Stimulated activated CD4-positive, alpha-beta T cell treated with anti-CD3 and anti-CD28 coated beads, Interleukin-4, amount 100 ng/mL, for 4 hours (primary cell): Measurements from ENCODE around the gene ZBTB33.

ENCODE experiments used
- DNase-seq, 2 experiments: peaks; one replicate each; pipeline ENCODE4 v3.0.0-alpha.2; 2020

The ZBTB33 gene, protein sequence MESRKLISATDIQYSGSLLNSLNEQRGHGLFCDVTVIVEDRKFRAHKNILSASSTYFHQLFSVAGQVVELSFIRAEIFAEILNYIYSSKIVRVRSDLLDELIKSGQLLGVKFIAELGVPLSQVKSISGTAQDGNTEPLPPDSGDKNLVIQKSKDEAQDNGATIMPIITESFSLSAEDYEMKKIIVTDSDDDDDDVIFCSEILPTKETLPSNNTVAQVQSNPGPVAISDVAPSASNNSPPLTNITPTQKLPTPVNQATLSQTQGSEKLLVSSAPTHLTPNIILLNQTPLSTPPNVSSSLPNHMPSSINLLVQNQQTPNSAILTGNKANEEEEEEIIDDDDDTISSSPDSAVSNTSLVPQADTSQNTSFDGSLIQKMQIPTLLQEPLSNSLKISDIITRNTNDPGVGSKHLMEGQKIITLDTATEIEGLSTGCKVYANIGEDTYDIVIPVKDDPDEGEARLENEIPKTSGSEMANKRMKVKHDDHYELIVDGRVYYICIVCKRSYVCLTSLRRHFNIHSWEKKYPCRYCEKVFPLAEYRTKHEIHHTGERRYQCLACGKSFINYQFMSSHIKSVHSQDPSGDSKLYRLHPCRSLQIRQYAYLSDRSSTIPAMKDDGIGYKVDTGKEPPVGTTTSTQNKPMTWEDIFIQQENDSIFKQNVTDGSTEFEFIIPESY

DNA sequence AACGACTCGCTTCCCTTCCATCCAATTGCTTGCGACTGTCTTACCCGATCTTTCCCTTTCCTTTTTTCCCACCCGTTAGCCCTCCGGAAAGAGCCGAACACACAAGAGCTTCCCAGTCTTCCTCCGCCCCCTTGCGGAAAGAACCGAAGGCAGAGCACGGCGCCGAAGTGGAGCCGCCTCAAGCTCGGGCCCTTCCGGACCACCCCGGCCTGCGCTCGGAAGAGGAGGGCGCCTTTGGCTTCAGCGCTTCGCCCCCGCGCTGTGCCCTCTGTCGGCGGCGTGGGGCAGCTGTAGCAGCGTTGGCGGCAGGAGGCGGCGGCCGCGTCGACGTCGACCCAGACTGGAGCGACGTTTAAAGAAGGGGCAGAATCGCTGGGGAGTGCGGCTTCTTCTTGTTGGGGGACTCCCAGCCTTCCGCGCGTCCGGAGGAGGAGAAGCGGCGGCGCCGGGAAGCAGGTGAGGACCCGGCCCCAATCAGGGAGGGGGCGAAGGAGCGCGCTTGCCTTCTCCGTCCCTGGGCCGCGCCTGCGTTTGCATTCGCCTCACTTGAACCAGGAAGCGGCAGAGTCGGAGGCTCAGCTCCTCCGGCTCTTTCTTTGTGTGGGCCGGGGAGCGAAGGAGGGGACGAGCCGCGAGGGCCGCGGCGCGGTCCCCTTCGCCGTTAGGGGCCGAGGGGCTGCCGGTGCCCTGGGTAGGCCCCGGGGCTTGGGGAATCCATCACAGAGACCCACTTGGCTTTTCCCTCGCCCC lies at the start of gene ZBTB33:
Gene ZBTB33 (plus strand): TSS at position 291 of the 750 bp plus-strand sequence. CDS start 2,604 bp downstream, outside the sequence.
- DNase-seq, result peak; percentile 77 to 83

DNA sequence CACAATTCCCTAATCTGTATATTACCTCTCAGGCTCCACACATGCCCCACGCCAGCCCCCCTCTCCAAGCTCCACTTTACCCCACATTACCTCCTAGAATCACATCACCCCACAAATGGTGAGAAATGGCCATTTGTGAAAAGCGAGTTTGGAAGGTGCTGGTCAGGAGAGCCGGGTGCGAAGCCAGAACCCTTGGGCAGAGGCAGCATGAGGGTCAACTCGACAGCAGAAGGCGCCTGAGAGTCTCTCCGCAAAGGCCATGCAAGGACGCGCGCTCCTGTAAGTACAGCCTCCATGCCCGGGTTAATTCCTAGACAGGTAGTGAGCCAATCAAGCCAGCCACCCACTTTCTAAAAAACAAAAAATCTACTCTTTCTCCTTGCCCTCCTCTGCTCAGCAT lies 49.8 kb upstream of the ZBTB33 start:
- DNase-seq, result no peak

DNA sequence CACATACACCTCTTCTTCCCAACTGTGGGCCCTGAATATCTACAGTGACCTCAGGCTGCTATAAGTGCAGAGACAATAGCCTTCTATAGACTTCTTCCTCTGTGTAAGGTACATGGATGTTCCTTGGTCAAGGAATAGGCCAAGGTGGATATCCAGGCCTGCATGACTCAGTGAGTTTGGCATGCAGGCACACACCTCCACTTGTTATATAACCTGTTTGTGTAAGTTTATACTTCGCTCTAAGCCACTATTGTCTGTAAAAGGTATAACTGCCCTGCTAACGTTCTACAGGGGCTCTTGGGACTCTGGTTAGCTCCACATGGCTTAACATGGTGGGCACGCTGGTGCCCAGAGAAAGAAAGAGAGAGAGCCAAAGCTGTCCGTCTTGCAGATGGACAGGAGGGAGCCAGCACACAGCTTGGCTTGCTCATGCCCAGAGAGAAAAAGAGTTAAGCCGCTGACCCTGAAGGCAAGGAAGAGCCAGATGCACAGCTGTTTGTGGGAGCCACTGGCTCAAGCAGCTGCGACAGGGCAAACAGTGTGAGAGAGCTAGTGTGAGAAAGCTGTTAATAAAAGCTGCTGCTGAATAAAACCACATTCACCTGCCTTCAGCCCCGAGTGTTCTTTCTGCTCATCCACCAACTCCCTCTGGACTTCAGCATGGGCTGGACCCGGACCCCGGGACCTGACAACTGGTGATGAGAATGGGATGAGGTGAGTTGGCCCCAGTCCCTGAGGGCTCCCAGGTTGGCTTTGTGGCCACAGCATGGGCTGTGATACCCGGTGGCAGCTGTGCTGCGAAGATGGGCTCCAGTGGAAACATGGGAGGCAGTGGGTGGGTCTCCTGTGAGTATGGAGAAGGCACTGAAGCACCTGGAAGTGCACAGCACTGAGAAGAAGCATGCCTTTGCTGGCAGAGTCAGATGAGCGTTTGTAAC lies 44.5 kb upstream of the ZBTB33 start:
- DNase-seq, result no peak

DNA sequence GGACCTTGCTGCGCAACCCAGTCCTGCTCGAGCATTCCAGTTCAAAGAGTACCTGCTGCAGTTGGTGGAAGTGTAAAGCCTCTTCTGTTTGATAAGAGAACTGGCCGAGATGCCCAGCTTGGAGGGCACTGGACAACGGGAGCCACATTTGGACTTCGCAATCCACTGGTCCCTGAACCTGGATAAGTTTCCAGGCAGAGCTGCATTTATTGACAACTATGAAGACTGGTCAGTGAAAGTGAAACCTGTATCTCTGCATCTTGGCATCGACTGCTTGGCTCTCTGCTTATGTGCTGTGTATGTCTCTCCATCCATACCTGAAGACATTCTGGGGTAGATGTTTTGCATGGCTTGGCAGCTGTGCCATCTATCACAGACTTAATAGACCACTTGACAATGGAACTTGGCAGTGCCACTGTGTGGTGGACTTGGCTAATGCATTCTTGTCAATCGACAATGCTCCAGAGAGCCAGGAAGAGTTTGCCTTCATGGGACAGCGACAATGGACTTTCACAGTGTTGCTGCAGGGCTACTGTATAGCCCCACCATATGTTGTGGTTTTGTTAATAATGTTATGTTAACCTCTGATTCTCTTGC lies 43.5 kb upstream of the ZBTB33 start:
- no peak for DNase-seq

DNA sequence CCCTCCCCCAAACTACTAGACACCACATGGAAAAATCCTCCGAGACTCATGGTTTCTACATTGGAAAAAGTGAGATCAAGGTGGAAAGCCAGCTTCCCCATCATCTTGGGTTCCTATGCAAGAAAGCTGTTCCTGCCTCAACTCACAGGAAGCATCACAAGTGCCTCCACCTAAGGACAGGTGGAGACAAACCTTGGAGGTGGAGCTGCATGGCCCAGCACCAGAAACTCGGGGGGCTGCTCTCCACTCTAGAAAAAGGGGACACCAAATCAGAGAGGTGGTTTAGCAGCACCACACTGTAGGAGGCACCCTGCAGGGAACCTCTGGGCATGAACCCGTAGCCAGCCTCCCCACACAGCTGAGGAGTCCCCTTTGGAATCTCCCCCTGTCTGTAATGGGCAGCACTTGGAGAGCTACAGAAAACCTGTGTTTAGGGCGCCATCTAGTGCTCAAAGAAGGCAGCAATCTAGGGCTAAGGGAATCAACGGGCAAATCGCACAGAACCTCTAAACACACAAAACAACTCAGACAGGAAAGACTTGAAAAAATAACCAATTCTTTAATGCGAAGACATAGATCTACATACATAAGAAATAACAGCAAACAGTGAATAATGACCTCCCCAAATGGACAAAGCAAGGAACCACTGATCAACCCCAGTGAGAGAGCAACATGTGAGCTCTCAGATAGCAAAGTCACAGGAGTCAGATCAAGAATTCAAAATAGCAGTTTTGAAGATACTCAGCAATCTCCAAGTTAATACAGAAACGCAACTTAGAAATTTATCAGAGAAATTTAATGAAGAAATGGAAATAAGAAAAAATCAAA lies 37.0 kb upstream of the ZBTB33 start:
- peak; percentile 37 to 43 for DNase-seq

DNA sequence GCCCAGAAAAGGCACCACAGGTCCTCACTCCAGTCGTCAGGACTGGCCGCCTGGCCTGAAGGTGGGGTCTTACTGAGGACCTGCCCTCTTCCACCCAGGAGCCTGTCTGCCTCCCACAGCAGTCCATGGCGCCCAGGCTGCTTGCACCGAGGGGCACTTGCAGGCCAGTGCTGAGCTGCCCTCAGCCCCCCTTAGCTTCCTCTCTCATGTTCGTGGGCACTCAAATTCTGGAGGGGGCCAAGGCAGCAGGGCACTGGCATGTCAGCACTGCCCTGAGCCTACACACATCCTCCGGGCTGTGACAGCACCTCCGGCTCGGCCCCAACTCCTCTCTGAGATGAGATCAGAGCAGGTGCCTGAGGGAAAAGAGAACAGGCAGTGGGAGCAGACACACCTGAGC lies 27.2 kb upstream of the ZBTB33 start:
- DNase-seq, result no peak

DNA sequence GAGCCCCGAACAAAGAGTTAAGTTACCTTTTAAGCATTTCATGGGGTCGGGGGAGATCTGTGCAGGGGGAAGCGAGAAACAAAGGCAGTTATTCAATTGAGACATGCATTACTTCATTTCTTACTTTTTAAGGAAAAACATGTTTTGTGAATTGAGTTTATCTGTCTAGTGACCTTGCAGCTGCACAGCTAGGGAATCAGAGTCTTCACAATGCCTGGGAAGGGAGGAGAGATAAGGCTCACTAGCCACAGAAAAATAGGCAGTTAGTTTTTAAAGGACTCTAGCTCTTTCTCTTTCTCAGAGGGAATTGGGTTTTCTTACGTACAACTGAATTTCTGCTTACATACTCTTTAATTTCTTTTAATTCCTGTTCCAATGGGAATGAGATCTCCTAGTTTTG lies 26.2 kb upstream of the ZBTB33 start:
- no peak for DNase-seq

DNA sequence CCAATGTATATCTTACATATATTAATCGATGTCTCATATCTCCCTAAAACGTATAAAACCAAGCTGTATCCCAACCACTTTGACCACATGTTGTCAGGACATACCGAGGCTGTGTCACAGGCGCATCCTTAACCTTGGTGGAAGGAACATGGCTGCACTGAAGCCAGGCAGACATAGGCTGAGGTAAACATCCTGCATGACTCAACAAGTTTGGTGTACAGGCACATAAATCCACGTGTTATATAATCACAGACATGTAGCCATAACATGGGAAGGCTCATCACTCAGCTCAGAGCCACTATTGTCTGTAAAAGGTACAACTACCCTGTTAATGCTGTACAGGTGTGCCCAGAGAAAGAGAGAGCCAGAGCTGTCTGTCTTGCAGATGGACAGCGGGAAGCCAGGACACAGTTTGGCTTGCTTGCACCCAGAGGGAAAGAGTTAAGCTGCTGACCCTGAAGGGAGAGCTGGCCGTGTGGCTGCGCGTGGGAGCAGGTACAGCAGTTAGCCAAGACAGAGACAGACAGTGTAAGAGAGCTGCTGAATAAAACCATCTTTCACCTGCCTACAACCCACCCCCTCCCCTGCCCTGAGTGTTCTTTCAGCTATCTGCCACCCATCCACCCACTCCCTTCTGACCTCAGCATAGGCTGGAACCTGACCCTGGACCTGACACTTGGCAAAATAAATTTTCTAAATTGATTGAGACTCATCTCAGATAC lies 22.3 kb upstream of the ZBTB33 start:
- DNase-seq, result no peak

DNA sequence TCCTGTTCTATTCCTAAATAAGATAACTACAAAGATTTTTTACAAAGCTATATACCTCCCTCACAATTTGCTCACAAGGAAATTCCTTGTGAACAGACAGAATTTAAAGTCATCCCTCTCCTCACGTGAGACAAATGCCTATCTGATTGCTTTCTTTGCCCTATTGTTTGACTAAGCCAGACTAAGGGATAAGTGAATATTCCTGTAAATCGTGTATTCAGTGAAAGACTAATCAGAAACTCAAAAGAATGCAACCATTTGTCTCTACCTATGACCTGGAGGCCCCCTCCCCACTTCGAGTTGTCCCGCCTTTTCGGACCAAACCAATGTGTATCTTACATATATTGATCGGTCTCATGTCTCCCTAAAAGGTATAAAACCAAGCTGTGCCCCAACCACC lies 15.3 kb upstream of the ZBTB33 start:
- no peak for DNase-seq

DNA sequence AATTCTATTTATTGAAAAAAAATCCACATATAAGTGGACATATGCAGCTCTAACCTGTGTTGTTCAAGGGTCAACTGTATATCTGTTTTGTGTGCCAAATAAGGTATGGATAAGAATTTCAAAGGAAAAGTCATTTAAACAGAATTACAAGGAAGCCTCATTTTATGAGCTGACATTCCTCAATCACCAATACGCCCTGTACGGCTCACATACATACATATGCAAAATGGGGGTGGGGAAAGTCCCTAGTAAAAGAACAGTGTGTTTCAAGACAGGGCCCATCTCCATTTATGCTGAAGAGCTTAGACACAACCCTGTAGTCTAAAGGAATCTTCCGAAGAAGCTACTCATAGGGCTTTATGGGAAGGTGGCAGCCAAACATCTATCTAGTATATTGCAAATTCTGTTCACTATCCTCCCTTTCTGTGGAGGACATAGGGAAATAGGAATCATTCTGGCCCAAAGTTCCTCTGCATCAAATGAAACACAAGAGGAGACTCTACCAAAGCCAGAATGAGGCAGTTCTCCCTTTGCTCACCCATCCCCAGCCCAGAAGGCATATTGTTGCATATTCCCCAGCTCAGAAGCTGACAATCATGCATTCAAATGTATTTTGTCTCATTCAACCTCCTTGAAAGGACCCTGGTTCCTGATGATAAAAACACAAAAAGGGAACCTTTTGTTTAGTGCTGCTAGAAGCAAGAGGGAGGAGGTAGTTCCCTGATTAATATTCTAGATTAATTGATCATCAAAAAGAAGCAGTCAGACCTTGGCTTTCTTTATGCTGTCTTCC lies 13.7 kb upstream of the ZBTB33 start:
- DNase-seq, result no peak

DNA sequence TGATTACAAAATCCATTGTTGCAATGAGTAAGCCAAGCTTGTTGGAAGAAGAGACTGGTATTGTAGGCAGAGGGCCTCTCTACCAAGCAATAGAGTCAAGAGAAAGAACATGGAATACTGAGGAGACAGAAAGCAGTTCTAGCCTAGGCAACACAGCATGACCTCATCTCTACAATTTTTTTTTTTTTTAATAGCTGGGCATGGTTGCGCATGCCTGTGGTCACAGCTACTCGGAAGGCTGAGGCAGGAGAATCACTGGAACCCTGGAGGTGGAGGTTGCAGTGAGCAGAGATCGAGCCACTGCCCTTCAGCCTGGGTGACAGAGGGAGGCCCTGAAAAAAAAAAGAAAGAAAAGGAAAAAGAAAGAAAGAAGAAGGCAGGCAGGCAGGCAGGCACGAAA lies 11.7 kb upstream of the ZBTB33 start:
- DNase-seq, result no peak

DNA sequence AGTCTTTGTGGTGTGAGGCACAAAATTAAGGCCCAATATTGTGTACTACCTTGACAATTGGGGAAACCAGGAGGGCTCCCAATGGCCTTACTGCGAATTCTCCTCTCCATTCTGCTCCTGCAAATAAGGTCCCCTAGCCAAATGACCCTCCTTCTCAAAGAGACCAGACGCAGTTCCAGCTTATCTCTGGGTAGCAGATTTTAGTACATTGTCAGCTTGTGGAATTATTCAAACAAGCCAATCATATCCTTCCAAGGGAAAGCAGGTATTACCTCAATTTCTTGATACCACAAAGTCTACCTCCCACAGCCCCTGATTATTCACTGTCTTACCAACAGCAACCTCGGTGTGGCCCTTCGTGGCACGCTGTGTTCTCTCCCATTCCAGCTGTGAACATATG lies 7.8 kb upstream of the ZBTB33 start:
- no peak for DNase-seq

DNA sequence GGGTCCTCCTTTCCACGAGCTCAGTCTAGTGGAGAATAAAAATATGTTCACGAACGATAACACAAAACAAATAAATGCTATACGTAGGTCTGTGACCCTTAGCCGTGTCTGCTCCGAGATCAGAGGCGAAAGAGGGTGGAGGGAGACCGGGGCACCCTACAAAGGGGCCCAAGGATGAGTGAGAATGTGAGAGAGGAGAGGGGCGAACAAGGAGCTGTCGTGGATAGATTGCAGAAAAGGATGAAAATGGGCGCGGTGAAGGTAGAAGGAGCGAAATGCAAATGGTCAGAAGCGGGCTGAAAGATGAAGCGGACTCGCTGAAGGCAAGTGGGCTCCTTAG lies 6.2 kb upstream of the ZBTB33 start:
- DNase-seq, result no peak

DNA sequence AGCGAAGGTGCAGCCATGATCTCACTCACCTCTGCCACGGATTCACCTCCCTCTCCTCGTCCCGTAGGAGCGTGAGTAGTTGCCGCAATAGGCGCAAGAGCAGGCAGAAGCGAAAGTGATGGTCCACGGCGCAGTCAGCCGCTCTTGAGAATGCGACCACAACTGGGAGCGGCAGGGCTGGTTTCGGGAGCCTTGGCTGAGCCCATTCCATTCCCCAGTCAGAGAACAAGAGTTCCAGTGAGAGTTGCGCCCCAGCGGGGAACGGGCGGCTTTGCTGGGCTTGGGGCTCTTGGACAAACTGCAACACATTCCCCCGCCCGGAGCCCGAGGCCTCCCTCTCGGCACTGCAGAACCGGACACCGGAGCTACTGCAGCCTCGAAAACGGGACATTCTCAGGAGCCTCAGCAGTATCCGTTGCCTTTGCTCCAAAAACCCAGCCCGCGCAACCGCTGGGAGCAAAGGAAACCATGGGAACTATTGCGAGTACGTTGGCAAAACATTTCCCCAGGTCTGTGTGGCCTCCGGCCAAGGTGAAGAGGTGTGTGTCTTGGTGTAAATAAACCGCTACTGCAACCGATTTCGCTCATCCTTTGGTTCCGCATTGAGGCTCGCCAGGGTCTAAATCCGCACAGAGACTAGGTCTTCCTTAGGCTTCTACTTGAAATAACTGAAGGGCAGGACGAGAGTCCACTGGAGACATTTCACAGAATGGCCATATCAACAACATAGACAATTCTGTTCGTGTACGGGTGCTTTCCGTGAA lies 5.7 kb upstream of the ZBTB33 start:
- peak; percentile 27 to 40 for DNase-seq

DNA sequence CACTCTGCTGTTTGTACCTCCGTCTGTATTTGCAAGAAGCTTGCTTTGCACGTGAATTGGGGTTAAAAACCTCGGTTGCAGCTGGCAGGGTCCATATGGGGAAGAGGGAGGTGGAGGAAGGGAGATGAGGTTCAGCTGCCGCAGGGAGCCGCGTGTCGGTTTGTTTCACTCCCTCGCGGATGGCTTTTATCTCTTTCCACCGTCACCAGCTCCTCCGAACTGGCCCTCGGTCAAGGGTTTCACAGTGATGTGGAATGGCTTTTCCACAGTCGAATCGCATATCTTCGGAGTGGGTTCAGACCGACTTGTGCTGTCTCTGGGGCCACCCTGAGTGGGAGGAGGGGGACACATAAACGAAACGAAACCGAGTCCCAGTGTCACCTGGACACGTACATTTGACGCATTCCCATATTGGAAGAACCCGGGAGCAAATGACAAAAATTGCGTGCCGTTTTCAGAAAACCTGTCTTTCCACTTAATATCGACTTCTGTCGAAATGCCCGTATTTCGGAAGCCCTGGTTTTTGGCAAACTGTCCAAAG lies 929 bp downstream of the ZBTB33 start:
- DNase-seq, result peak in 1 of 2 experiments; percentile 2

DNA sequence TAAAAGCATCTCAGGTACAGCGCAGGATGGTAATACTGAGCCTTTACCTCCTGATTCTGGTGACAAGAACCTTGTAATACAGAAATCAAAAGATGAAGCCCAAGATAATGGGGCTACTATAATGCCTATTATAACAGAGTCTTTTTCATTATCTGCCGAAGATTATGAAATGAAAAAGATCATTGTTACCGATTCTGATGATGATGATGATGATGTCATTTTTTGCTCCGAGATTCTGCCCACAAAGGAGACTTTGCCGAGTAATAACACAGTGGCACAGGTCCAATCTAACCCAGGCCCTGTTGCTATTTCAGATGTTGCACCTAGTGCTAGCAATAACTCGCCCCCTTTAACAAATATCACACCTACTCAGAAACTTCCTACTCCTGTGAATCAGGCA lies 3.2 kb downstream of the ZBTB33 start:
- no peak for DNase-seq

DNA sequence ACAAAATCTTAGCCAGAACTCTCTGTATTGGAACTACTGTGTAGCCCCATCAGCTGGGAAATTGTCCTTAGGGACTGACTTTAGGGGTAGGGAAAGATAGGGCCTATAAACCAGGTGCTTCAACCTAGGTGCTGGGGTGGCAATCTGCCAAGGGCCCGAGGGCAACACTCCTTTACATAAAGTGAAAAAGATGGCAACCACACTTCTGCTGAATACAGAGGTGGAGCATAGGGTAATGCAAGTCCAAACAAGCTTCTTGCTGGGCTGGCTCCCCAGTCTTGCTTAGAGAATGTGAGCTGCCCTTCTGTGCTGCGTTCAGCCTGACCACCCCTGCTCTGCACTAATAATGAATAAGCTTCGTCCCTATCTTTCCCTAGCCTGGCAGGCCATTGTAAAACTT lies 9.8 kb downstream of the ZBTB33 start:
- DNase-seq, result no peak

DNA sequence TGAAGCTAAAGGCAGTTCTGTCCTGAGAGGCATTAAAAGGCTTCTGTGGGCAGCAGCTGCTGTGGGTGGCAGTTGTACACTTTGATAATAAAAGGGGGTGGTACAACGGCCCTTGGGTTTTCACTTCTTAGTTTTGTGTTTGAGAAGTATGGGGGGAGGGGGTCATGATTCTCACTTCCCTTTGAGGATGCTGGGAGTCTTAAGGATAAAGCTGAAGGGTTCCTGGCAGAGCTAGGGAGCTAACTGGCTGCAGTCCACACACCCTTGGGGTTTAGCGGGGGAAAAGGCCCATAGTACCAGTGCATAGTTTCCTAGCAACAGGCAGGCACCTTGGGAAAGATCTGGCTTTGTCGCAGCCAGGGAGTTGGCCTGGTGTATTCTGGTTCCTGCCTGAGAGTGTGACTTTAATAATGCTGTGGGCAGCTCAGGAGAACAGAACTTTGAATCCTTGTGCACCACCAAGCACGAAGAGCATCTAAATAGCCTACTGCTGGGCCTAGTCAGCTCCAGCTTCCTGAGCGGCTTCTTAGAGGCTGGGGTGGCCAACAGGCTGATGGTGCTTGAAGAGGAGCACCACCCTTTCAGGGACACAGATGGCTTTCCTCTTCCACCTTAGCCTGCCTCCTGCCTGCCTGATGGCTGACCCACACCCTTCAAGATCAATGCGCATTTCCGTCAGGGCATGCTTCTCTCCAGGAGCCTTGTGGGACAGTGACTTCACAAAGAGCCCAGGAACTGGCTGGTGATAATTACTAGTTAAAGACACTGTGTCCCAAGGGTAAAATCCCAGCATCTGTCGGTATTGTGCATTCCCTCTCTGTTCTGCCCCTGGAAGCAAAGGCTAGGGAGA lies 12.5 kb downstream of the ZBTB33 start:
- DNase-seq, result no peak
